ENCODE results near the gene NT5C1B.

Gene NT5C1B

GRCh38 chr2:18514526-18515461 is 74.6 kb downstream of the NT5C1B start:
- peak; percentile 31 for DNase-seq
